T follicular helper cell (primary cell): ENCODE data around the gene NFATC2.

Experiments used
- DNase-seq: peaks from one replicate; pipeline ENCODE4 v3.0.0-alpha.2; 2020; ENCODE audit warnings: low read depth

The NFATC2 gene

DNA sequence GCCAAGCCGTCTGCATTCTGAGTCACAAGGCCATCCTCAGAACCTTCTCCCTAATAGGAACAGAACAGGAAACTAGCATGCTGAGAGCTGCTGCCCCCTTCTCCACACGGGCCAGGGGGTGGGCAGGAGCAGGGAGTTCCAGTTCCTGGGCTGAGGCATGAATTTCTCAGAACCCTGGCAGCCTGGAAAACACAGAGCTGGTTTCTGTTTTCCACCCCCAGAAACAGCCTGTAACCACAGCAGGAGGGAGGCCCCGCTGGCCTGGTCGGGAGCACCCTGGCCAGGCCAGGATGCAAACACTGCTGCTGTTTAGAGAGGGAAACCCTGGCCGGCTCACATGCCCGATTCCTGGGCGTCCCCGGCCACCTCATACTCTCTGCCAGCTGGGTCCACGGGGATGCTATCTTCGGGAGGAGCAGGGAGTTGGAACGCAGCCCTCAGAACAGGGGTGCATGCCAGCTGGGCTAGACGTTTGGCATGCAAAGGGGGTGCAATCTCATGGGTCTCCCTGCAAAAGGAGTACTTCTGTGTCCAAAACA is 130.1 kb downstream of the NFATC2 start:
- no peak for DNase-seq

DNA sequence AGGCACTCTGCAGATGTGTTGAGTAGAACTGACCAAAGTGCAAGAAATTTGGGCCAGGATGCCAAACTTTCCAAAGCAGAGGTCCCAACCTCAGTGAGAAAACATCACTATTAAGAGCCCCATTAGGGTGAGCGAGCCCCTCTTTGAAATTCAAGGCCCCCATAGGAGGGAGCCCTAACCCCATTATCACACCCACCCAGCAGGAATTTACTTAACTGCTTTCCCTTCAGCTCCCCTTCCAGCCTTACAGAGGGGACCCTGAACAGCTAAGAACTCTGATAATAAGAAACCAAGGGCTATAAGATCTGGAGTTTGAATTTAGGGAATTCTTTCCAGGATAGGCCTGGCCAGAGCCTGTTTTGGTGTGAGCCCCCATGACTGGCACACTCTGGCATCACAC is 130.6 kb downstream of the NFATC2 start:
- no peak for DNase-seq

DNA sequence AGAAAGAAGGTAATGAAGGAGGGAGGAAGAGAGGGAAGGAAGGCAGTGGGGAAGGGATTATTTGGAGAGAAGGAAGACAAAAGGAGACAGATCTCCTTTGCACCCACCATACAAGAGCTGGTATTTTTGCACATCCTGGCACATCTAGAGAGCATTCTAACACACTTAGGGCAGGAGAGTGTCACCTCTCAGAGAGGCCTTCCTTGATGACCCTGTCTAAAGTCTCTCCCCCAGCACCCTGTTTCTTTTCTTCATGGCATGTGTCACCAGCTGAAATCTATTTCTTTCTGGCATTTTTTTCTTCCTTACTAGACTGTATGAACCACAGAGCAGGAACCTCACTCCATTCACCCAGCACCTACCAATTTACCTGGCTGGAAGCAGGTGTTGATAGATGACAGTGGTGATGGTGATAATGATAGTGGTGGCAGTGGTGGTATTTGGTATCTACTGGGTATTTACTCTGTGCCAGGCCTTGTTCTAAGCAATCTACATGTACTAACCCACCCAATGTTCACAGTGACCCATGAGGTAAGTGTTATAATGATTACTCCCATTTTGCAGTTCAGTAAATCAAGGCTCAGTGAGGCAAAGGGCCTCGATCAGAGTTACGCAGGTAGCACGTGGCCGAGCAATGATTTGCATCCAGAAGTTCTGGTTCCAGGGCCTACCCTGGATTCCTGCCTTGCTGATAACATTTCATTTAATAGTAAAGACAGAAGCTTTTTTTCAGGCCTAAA is 131.8 kb downstream of the NFATC2 start:
- no peak for DNase-seq

DNA sequence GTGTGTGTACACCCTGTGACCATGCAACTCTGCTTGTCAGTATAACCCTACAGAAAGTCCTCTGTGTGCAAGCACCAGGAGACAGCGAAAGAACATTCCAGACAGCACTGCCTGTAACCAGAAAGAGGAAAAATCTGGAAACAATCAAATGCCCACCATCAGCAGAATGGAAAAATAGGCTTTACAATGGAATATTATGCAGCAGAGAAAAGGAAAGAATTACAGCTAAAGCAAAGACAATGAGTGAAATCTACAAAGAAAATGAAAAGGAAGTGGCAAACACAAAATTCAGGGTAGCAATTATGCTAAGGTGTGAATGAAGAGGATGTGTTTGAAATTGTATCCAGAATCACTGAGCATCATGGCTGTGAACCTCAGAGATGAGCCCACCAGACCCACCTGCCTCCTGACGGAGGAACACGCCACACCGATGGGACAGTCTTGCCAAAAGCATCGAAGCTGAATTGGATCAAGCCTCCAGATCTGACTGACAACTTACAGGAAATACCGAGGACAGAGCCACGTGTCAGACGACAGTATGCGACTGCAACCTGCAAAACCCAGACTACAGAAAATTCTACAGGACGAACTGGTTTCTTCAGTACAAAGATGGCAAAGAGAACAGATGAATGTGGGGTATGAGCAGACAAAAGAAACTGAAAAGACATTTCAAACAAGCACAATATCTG is 133.2 kb downstream of the NFATC2 start:
- DNase-seq, result no peak

DNA sequence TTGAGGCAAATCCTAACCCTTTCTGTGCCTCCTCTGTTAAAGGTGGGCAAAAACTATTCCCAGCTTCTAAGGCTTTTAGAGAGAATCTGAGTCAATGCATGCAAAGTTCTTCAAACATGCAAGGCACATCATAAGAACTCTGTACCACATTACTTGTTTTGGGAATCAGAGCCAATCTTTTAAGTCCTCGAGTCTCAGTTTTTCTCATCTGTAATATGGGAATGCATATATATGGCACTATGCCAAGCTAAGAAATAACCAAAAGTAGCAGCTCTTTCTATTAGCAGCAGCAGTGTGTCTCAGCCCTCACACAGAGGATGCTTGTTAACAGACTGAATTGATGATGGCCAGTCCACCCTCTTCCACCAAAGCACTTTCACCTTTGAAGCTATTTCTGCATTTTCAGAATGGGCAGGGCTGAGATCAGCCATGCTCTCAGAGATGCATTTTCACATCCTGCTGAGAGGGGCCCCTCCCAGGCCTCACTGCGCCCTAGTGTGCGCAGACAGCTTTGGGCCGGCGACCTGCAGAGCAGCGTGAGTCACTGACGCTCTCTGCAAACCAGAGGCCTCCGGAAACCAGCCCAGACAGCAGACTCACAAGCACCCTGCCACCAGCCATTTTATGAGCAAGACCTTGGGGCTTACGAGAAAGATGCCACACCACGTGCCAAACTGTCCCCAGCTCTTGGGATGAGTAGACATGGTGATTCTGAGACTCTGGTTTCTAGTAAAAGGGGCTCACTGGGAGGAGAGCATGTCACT is 138.0 kb downstream of the NFATC2 start:
- peak; percentile 88 for DNase-seq

DNA sequence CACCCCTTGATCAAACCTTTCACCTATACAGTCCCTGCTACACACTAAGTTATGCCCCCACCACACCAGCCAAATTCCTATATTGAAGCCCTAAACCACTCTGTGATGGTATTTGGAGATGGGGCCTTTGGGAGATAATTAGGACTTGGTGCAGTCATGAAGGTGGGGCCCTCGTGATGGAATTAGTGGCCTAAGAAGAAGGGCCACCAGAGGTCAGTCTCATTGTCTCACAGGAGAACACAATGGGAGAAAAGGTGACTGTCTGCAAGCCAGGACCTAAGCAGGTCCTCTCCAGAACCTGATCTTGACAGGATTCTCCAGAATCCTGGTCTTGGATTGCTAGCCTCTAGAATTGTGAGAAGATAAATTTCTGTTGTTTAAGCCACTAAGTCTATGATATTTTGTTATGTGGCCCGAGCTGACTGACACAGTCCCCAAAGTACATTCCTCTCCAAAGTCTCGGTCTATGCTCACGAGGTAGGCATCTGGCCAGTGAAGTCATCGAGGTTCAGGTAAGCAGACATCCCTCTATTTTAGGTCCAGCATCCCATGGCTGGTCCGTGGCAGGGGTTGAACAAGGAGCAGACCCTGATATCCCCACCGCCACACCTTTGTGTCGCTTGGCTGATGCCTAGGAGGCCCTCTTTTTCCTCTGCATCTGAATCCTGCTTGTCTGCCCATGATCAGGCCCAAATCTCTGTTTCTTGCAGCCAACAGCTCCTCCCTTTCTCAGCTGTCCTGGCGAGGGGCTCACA is 138.9 kb downstream of the NFATC2 start:
- no peak for DNase-seq

DNA sequence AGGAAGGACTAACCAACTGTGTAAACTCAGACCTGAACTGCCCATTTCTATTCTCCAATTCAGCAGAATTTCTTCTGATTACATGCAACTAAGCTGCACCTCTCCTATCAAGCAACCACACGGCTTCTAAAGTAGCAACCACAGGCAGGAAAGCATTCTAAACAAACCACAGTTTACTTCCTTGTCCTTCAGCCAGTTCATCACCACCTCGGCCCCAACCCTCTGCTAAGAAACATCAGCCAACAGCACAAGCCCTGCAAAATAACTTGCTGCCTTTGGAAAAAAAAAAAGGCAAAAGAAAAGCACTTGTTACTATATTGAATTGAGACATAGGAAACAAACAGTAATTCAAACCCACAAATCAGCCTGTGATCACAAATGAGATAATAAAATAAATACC is 140.3 kb downstream of the NFATC2 start:
- DNase-seq, result peak; percentile 40

DNA sequence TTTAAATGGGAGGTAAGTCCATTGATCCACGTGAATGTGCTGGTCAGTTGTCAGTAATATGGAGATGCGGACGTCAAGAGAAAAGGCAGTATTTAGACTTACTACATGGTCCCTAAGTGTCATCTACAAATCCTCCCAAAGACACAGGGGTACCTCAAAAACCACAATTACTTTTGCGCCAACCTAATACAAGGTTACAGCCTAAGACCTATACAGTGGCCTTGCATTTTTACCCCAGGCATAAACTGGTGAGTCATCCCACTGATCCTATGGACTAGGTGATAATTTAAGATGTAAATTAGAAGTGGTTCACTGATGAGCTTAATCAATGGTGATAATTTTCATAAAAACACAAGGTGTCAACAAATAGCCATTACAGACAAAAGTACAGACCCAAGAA is 141.0 kb downstream of the NFATC2 start:
- no peak for DNase-seq

DNA sequence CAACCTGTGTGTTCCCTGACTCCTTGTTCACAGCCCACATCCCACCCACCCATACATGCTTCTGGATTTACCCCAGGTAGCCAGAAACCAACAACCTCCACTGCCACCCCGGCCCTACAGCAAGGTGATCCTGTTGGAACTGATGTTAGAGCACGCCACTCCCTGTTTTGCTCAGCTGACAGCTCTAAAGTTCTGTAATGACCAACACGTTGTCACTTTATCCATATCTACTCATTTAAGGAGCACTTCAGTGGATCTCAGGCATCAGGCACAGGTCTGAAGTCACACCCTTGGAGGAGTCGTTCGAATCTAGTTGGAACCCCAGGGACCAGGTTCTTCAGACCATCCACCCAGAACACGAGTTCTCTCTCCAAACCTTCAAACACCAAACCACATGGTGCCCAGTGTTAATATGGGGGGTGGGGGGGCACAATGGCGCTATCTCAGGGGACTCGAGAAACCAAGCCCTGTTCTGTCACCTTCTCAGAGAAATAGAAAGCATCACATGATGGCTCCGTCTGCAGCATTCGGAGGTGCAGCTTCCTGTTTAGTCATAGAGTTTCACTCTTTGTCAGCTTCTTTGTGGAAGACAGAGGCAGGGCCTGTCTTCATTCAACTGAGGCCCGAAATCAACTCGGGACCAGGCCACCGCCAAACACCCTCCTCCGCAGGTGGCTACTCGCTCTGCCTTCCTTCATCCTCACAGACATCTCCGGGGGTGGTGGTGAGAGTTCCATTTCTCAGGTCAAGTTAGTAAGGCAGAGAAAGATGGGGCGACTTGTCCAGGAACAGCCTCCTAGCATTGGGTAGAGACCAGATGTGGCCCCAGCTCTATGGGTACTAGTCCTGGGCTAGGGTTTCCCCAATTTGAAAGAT is 142.2 kb downstream of the NFATC2 start:
- peak; percentile 63 for DNase-seq

DNA sequence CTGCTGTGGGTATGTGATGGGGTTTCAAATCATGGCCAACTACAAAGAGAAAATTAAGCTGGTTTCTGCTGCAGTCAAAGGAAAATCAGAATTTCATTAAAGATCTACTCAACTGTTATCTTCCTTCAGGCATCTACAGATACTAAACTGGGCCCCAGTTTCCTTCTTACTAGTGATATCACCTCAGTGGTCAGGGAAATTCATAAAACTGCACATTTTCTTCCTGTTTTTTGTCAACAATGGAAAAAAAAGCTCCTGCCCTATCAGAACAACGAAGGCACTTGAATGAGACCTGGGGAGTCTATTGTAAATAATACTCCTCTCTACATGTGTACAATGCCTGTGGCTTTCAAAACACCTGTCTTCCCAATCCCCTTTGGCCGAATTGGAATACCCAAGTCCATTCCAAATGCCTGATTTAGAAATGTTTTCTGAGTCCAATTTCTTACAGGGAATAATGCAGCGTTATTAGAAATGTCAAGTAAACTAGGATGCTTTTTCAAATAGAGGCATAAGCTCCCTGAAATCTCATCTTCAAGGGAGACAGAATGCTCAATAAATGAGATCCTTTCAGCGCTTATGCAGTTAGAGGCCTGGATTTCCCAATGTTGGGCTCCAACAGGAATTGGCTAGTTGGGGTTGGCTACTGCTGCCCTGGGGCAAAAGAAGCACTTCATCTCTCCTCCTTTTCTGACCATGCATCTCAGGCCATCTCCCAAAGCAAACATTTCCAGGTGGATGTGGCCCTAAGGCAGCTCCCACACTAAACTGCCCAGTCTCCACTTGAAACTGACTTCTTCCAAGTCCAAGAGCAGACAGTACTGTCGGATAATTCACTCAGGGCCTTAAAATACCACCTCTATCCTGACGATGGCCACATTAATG is 143.3 kb downstream of the NFATC2 start:
- DNase-seq, result no peak

DNA sequence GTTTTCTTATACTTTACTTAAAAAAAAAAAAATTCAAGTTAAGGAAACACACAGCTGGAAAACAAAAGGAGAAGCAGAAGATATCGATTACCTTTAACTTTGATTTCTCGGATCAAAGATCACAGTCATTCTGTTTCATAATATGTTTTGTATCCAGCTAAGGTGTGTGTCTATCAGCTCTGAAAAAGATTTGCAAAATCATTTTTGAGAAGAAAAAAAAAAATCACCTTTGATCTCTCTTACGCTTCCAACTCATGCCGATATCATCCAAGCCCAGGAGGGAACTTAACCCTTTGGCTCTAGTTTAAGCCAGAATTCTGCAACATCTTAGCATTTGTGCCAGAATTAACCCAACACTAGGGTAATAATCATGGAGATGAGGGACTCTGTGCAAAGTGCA is 144.0 kb downstream of the NFATC2 start:
- no peak for DNase-seq

DNA sequence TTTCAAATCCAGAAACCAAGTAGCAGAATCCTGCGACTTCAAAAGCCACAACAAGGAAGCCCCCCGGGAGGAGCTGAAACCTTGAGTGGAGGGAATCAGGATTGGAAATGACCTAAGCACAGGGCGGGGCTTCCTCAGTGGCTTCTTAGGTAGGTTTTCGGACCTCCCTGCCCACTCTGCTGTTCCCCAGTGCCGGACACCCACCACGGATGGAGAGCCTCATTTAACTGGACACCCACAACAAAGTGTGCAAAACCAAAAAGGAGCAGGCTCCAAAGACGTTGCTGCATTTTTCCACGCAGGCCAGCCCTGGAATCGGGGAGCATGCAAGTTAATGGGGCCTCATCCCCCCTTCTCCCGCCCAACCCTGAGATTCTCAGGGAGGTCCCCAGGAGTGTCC is 144.4 kb downstream of the NFATC2 start:
- DNase-seq, result no peak

DNA sequence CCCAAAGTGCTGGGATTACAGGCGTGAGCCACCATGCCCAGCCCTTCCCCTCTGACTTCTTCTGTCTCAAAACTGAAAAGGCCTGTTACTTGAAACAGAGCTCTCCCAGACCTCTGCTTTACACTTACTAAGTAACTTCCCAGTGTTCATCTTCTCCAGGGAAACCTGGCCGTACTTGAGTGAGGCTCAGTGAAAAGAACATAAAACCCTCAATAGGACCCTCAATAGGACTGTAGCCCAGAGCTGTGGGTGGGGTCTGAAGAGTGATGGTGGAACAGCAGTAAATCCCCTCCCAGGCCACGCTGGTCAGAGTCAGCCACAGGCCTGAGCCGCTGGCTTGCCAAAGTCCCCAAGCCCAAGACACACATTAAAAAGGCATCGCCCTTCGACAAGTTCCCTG is 145.4 kb downstream of the NFATC2 start:
- DNase-seq, result no peak

DNA sequence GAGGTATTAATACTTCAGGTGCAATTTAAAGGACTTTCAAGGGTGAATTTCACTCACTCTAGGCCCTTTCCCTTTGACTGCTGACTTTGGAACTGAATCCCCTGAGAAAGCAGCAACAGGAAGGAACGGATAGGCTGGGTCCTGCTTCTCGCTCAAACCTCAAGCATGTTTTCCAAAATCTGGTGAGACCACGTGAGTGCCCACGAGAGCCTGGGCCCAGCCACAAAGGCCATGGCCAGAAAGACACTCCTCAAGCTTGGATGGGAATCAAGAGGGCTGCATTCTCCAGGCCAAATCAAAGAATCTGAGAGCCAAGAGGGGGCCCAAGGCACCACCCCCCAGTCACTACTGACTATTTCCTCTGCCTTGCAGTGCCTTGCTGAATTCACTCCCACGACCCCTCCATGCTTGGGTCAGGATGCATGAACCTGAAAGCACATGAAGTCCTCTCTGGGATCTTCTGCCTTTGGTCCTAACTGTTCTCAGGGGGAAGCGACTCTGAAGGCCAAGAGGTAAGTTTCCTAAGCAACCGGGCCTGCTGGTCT is 146.1 kb downstream of the NFATC2 start:
- DNase-seq, result no peak

DNA sequence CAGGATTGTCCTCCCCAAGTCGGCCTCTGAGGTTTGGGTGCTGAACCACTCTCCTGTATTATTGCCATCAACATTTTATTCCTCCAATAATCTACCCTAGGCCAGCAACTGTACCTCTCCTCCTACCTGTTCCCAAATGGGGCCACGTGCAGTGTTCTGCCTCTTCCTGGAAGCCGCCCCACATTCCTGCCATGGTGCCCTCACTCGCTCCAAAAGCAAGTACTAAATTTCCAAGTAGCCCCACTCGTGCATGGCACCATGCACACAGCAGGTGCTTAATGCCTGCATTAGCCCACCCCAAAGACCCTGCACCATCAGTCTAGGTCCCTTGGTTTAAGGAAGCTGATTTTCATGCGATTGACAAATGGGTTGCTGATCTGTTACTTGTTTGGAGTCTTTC is 147.8 kb downstream of the NFATC2 start:
- no peak for DNase-seq

DNA sequence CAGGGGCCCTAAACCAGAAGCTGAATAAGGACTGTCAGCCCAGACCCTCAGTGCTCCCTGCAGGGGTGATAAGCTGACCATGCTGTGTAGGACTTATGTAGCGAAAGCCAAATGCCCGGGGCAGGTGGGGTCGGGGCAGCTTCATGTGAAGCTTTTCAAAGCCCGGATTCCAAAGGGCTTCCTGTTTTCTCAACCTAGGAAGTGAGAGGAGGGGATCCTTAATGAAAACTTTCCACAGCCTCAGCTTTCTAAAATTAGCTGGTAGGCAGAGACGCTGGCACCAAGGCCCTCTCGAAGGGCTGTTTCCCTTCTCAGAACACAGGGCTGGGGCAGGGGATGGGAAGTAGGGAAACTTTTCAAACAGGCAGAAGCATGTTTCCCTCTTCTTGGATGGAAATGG is 148.9 kb downstream of the NFATC2 start:
- no peak for DNase-seq

DNA sequence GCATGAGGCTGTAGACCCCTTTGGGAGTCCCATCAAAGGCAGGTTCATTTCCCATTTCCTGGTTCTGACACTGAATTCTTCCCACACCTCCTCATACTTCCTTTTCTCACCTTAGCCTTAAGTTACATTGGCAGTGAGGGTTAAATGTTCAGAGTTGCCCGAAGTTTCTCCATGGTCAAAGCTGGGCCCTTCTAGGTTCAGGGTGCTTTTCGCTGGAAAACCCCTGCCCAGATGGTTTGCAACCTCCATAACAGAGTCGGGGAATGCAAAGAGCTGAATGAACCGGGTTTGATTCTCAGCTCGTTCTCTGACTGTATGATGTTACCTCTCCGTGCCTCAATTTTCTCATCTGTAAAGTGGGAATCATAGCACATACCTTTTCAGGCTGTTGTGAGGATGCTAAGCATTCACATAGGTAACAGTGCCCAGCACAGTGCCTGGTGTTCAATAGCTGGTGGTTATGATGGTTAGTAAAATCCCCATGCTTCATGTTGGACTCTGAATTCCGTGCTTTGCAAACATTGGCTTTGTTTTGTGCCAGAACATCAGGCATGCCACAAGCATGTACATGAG is 149.8 kb downstream of the NFATC2 start:
- no peak for DNase-seq

DNA sequence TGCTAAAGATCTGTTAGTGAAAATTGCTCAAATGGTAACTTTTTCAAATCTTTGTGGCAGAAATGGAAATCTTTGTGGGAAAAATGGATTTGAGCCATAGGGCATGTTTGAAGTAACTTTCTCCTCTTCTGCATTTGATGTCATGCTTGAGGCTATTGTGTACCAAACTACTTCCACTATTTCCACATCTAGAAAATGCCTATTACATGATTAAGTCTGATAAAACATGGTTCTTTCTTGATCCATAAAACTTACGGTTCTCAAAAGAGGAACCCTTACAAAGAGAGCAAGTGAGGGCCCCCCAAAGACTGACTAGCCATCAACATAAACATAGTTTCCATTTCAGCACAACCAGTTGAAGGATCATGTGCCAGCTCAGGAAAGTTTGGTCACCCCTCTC is 150.6 kb downstream of the NFATC2 start:
- no peak for DNase-seq

DNA sequence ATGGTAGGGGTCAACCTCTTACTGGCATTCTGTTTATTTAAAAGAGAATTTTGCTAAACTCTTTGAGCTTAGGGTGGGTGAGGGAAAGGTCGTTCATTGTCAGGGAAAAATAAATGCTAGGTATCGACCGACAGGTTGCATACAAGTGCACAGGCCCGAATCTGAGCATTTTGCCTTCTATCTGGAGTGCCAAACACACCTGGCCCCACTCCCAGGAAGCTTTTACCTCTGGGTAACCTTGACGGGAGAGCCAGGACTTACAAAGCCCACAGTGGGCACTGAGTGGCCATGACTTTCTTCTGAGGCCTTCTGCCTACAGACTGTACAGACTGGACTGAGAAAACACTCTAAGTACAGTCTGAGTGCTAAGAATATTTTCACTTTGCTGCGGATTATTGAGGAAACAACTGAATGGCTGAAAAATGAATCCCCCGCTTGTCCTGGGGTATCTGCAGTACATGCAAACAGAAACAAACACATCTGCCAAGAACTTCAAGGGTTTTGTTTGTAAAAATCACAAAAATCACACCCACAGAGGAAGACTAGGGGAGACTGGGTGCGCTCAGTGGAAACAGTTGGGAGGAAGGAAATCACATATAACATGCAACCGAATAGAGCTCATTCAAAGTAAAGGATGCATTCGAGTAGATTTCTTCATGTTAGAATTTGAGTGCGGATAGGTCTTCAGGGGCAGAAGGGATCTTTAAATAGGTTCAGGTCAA is 152.8 kb downstream of the NFATC2 start:
- no peak for DNase-seq
